ENCODE measurements around the gene SERPINB12.

DNA sequence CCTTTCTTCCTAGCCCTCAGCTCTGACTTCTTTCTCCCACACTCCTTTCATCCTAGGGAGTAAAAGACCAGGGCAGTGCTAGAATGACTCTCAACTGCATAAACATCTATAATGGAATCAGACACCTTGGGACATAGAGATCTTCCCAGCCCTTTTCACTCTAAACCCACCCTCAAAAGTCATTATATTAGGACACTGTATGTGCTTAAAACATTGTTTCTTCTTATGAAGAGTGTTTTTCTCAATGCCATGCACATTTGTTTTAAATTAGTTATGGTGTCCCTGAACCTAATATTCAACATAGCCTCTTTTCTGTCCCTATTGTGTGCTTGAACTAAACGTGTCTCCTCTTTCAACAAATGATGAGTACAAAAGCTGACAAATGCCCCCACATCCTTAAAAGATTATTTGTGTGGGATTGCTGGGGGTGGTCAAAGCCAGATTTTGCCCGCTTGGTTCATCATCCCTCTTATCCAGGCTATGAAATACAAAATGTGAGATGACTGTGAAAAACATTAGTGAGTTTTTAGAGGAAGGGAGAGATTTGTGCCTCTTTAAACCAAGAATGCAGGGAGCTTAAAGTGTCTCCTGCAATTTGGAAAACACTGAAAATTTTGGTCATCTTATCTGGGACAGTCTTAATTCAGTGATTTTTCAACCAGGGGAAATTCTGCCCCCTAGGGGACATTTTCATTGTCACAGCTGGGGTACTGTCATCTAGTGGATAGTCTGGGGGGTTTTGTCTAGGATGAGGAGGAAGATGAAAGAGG lies 36.4 kb upstream of the SERPINB12 start:
- TF ChIP-seq EZH2phosphoT487 (IDR thresholded peaks at IDR 0.05; ENCODE audit: insufficient read depth, low read depth) (no peak), EZH2 (IDR thresholded peaks at IDR 0.05; ENCODE audit: insufficient read depth, poor library complexity, severe bottlenecking) (no peak)

Measured in GM23248 (cell line).